ENCODE measurements around the gene POMGNT2. TPM values are rescaled to one million over a fixed set of nuclear protein-coding genes. Genes with fewer than 3 reads are reported as not detected.

POMGNT2 gene
- total and polyA plus RNA-seq, 2 donors (not counting 1 experiment from before 2014, with no cell fraction given): 7.9 to 12.7 TPM

DNA sequence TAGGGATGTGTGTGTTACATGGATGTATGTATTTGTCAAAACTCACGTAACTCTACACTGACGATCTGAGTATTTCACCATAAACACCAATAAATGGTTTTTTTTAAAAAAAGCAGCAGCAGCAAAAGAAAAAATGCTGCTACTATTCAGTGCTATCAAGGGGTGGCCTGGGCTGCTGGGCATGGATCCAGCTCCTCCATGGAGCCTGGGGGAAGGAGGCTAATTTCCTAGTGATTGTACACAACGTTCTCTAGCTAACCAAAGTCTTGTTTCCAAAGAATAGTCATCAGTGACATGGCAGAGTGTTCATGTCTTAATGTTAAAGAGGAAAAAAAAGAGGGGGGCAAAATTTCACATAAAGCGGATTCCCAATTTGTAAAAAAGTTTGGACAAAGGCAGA, 29.0 kb downstream of the POMGNT2 start:
- Histone ChIP-seq H2AFZ (ENCODE audit: low read length) (no peak overlapping the region), H3K9me3 (ENCODE audit: control insufficient read depth, insufficient read depth, low read depth, low read length) (no peaks in the 10 kb centered on the region), H3K4me2 (ENCODE audit: extremely low read depth, insufficient read depth, low read length) (no peak overlapping the region), H3K4me3 (replicated peaks in 1 of 4; ENCODE audit: control extremely low read depth in 1 of 4, insufficient read depth in 1 of 4, low read depth in 3 of 4, low read length in 4 of 4) (no peak overlapping the region), H4K20me1 (ENCODE audit: control insufficient read depth, extremely low read depth, insufficient read depth, low read length) (no peaks in the 10 kb centered on the region), H3K27me3 (ENCODE audit: control insufficient read depth, insufficient read depth, low read length) (no peaks in the 10 kb centered on the region), H3K79me2 (ENCODE audit: control insufficient read depth, insufficient read depth, low read length) (no peaks in the 10 kb centered on the region), H3K27ac (ENCODE audit: insufficient read depth, low read length) (no peak overlapping the region), H3K9ac (ENCODE audit: insufficient read depth, low read length) (no peak overlapping the region), H3K36me3 (ENCODE audit: control insufficient read depth, insufficient read depth, low read length) (no peaks in the 10 kb centered on the region), H3K4me1 (ENCODE audit: control insufficient read depth, extremely low read depth, insufficient read depth, low read length) (no peaks in the 10 kb centered on the region)
- TF ChIP-seq, protein P1, sequence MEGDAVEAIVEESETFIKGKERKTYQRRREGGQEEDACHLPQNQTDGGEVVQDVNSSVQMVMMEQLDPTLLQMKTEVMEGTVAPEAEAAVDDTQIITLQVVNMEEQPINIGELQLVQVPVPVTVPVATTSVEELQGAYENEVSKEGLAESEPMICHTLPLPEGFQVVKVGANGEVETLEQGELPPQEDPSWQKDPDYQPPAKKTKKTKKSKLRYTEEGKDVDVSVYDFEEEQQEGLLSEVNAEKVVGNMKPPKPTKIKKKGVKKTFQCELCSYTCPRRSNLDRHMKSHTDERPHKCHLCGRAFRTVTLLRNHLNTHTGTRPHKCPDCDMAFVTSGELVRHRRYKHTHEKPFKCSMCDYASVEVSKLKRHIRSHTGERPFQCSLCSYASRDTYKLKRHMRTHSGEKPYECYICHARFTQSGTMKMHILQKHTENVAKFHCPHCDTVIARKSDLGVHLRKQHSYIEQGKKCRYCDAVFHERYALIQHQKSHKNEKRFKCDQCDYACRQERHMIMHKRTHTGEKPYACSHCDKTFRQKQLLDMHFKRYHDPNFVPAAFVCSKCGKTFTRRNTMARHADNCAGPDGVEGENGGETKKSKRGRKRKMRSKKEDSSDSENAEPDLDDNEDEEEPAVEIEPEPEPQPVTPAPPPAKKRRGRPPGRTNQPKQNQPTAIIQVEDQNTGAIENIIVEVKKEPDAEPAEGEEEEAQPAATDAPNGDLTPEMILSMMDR (conservative IDR thresholded peaks at IDR 0.05 in 1 of 2, IDR thresholded peaks at IDR 0.05 in 1 of 2; ENCODE audit: low read depth in 1 of 2, low read length in 2 of 2): no peak
- no peak for TF ChIP-seq EZH2 (IDR thresholded peaks at IDR 0.05; ENCODE audit: low read length, missing control alignments)
- peak in 1 of 2 donors; percentile 38 for DNase-seq (ENCODE audit: low read depth in 2 of 2)

DNA sequence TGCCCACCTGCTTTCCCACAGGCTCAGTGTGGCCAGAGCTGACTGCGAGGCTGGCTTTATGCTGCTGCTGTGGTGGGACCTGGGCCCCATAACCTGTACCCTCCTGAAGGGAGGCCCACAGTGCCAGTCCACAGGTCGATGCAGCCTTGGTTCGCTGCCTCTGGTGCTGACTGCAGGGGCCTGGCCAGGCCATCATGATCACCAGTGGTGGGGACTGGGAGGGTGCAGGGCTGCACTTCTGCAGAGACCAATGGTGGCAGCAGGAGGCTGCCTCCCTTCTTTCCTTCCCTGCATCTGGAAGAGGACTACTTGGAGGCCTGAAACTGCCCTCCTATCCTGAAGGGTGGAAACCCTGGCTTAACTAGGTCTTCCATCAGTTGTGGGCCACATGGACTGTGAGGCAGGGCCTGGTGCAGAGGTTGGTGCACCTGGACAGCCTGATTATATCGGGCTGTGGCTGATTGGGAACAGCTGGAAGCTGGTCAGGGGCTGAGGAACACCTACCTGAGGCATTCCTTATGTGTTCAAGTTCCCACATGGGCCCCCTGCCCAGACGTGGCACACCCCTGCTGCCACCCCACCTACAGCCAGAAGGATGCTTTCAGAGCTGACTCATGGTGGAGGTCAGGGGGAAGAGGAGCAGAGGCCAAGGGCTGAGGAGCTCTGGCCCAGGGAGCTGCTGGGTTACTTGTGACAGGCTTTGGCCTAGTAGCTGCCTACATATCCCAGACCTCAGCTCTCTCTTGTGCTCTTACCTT, 29.8 kb downstream of the POMGNT2 start:
- Histone ChIP-seq H3K27ac (ENCODE audit: insufficient read depth, low read length) (no peak overlapping the region), H3K9ac (ENCODE audit: insufficient read depth, low read length) (no peak overlapping the region), H3K4me3 (replicated peaks in 1 of 4; ENCODE audit: control extremely low read depth in 1 of 4, insufficient read depth in 1 of 4, low read depth in 3 of 4, low read length in 4 of 4) (no peak overlapping the region), H3K79me2 (ENCODE audit: control insufficient read depth, insufficient read depth, low read length) (no peaks in the 10 kb centered on the region), H3K4me2 (ENCODE audit: extremely low read depth, insufficient read depth, low read length) (no peak overlapping the region), H2AFZ (ENCODE audit: low read length) (no peak overlapping the region), H3K4me1 (ENCODE audit: control insufficient read depth, extremely low read depth, insufficient read depth, low read length) (no peaks in the 10 kb centered on the region), H4K20me1 (ENCODE audit: control insufficient read depth, extremely low read depth, insufficient read depth, low read length) (no peaks in the 10 kb centered on the region), H3K9me3 (ENCODE audit: control insufficient read depth, insufficient read depth, low read depth, low read length) (no peaks in the 10 kb centered on the region), H3K27me3 (ENCODE audit: control insufficient read depth, insufficient read depth, low read length) (no peaks in the 10 kb centered on the region), H3K36me3 (ENCODE audit: control insufficient read depth, insufficient read depth, low read length) (no peaks in the 10 kb centered on the region)
- TF ChIP-seq, protein P1 (conservative IDR thresholded peaks at IDR 0.05 in 1 of 2, IDR thresholded peaks at IDR 0.05 in 1 of 2; ENCODE audit: low read depth in 1 of 2, low read length in 2 of 2): no peak
- DNase-seq (ENCODE audit: low read depth in 2 of 2): no peak

DNA sequence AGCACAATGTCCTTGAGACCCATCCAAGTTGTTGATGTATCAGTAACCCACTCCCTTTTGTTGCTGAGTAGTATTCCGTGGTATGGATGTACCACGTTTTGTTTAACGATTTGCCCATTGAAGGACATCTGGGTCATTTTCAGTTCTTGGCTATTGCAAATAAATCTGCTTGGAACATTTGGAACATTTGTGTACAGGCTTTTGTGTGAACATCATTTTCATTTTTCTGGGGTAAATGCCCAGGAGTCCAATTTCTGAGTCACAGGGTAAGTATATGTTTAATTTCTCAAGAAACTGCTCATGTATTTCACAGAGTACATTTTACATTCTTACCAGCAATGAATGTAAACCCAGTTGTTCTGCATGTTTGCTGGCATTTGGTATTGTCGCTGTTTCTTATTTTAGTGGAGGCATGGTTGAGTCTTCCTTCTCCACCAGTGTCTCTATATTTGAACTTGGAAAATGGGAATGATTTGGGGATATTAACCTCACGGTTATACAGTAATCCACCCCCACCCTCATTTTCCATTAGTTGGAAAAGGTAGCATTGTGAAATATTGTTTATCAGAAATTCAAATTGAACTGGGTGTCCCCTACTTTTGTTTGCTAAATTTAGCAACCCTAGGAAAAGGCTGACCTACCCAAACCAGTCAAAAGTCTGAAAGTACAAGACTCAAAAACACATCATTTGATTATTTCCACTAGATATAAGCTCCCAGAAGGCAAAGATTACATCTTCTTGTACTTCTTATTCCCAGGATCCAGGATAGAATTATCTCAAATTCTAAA, 30.8 kb downstream of the POMGNT2 start:
- H4K20me1 ChIP-seq (ENCODE audit: control insufficient read depth, extremely low read depth, insufficient read depth, low read length): no peaks in the 10 kb centered on the region

More for the DNA sequence above, 30.8 kb downstream of the POMGNT2 start:
- Histone ChIP-seq H3K9ac (ENCODE audit: insufficient read depth, low read length) (no peak overlapping the region), H3K4me1 (ENCODE audit: control insufficient read depth, extremely low read depth, insufficient read depth, low read length) (no peaks in the 10 kb centered on the region), H3K79me2 (ENCODE audit: control insufficient read depth, insufficient read depth, low read length) (no peaks in the 10 kb centered on the region), H3K9me3 (ENCODE audit: control insufficient read depth, insufficient read depth, low read depth, low read length) (no peaks in the 10 kb centered on the region), H3K27ac (ENCODE audit: insufficient read depth, low read length) (no peak overlapping the region), H3K36me3 (ENCODE audit: control insufficient read depth, insufficient read depth, low read length) (no peaks in the 10 kb centered on the region), H3K4me3 (replicated peaks in 1 of 4; ENCODE audit: control extremely low read depth in 1 of 4, insufficient read depth in 1 of 4, low read depth in 3 of 4, low read length in 4 of 4) (no peak overlapping the region), H3K27me3 (ENCODE audit: control insufficient read depth, insufficient read depth, low read length) (no peaks in the 10 kb centered on the region), H3K4me2 (ENCODE audit: extremely low read depth, insufficient read depth, low read length) (no peak overlapping the region), H2AFZ (ENCODE audit: low read length) (no peak overlapping the region)
- TF ChIP-seq, protein P1 (conservative IDR thresholded peaks at IDR 0.05 in 1 of 2, IDR thresholded peaks at IDR 0.05 in 1 of 2; ENCODE audit: low read depth in 1 of 2, low read length in 2 of 2): no peak
- no peak for TF ChIP-seq EZH2 (IDR thresholded peaks at IDR 0.05; ENCODE audit: low read length, missing control alignments)
- DNase-seq (ENCODE audit: low read depth in 2 of 2): peak in 1 of 2 donors; percentile 68

All from fibroblast of lung (primary cell).